K562 (cell line): Measurements from ENCODE around the gene LAMA4. TPM values are rescaled to one million over a fixed set of nuclear protein-coding genes. Genes with fewer than 3 reads are reported as not detected.

ENCODE experiments used
- CHD7 ChIP-seq: fragments of 200-600 bp; sonication (generic); IDR thresholded peaks from one replicate; pipeline ENCODE4 v1.6.1; 2012; ENCODE audit warnings: mild to moderate bottlenecking, low read depth, low read length, inconsistent platforms
- DIDO1 ChIP-seq: fragments of 450-650 bp; IDR thresholded peaks from 2 replicates; pipeline ENCODE4 v1.6.1; 2016; ENCODE audit warnings: low read depth, missing biosample characterization, missing genetic modification characterization
- ZNF589 ChIP-seq: fragments of 200-800 bp; sonication (Bioruptor generic); IDR thresholded peaks from 2 replicates; pipeline ENCODE4 v1.6.1; 2016; ENCODE audit warnings: low read depth, missing genetic modification characterization, missing compliant biosample characterization
- polyA plus RNA-seq, 8 experiments: library from polyadenylated mRNA; depleted of rRNA in 4 of 8; stranded (reverse) in 5 of 8; unstranded in 3 of 8; fragments of >200 nt; fragmentation: Nextera tagmentation in 2 of 8; fragmentation: Illumina TruSeq in 1 of 8; extraction: Ambion mirVana in 2 of 8; extraction: Trizol in 1 of 8; gene quantifications; 2 replicates each; pipeline versions ENCODE4 v1.2.1 to v1.2.3, GENCODE V29; 2011 to 2014; ENCODE audit warnings: inconsistent platforms in 1 of 8, missing spikeins in 1 of 8
- total RNA-seq, 7 experiments: library from RNA; depleted of rRNA in 6 of 7; stranded (reverse); fragments of >200 nt in 6 of 7; fragmentation: Illumina TruSeq in 2 of 7; extraction: Trizol in 2 of 7; gene quantifications; 2 replicates each; pipeline versions ENCODE4 v1.2.1 to v1.2.3, GENCODE V29; 2011 to 2021; ENCODE audit warnings: low replicate concordance in 1 of 7
- TF ChIP-seq, protein P1 (sequence below): fragments of 450-650 bp; IDR thresholded peaks from 2 replicates; pipeline ENCODE4 v1.7.1; 2018; ENCODE audit warnings: mild to moderate bottlenecking, low read depth; ENCODE audit not compliant: partially characterized antibody

Gene LAMA4
- total and polyA plus RNA-seq, 9 of the 15 experiments (the other 6 are each of a cell fraction or from before 2014, with no cell fraction given): 0.05 to 2.9 (median 0.51) TPM

DNA sequence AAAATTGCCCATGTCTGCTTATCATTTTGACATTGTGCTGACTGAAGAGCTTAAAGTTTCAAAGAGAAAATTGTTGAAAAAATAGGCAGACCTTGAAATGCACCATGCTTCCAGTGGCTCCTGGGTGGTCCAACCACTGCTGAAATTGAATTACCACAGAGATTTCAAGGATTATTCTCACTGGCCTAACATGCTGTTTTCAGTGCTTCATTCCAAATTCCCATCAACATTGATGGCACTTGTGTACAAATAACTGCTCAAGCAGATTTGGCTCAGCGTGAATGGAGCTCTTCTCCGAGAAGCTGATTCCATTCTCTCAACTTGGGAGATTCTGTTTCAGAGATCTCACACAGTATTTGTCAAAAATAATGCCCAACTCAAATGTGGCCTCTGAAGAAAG is 75.5 kb downstream of the LAMA4 start (continued):
- TF ChIP-seq CHD7: no peak
- TF ChIP-seq, protein P1, sequence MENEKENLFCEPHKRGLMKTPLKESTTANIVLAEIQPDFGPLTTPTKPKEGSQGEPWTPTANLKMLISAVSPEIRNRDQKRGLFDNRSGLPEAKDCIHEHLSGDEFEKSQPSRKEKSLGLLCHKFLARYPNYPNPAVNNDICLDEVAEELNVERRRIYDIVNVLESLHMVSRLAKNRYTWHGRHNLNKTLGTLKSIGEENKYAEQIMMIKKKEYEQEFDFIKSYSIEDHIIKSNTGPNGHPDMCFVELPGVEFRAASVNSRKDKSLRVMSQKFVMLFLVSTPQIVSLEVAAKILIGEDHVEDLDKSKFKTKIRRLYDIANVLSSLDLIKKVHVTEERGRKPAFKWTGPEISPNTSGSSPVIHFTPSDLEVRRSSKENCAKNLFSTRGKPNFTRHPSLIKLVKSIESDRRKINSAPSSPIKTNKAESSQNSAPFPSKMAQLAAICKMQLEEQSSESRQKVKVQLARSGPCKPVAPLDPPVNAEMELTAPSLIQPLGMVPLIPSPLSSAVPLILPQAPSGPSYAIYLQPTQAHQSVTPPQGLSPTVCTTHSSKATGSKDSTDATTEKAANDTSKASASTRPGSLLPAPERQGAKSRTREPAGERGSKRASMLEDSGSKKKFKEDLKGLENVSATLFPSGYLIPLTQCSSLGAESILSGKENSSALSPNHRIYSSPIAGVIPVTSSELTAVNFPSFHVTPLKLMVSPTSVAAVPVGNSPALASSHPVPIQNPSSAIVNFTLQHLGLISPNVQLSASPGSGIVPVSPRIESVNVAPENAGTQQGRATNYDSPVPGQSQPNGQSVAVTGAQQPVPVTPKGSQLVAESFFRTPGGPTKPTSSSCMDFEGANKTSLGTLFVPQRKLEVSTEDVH: no peak
- no peak for TF ChIP-seq DIDO1 (tag)
- TF ChIP-seq ZNF589 (CRISPR knock-in tag): no peak
- TF ChIP-seq, all 486 proteins: peak for 0
